Adrenal gland (tissue), 5 donors: ENCODE data around the gene SIGLEC7.

Experiments
- POLR2A ChIP-seq, 2 donors: fragments of 450-650 bp; IDR thresholded peaks; one replicate each; pipeline ENCODE4 v1.6.1; 2017; ENCODE audit warnings: antibody characterized with exemption in 2 of 2, mild to moderate bottlenecking in 2 of 2, moderate library complexity in 1 of 2
- TF ChIP-seq, protein P1 (sequence below), 6 experiments: fragments of 450-650 bp in 4 of 6; fragments of 200-600 bp in 2 of 6; sonication (generic) in 1 of 6; IDR thresholded peaks; 1 replicate in 5 of 6; 2 replicates in 1 of 6; pipeline versions ENCODE4 v1.5.1 to v1.8.0; 2016 to 2021; ENCODE audit warnings: antibody characterized with exemption in 6 of 6, mild to moderate bottlenecking in 2 of 6, moderate library complexity in 1 of 6
- donor health status: DM: no; HTN: no; CAD: no.

DNA sequence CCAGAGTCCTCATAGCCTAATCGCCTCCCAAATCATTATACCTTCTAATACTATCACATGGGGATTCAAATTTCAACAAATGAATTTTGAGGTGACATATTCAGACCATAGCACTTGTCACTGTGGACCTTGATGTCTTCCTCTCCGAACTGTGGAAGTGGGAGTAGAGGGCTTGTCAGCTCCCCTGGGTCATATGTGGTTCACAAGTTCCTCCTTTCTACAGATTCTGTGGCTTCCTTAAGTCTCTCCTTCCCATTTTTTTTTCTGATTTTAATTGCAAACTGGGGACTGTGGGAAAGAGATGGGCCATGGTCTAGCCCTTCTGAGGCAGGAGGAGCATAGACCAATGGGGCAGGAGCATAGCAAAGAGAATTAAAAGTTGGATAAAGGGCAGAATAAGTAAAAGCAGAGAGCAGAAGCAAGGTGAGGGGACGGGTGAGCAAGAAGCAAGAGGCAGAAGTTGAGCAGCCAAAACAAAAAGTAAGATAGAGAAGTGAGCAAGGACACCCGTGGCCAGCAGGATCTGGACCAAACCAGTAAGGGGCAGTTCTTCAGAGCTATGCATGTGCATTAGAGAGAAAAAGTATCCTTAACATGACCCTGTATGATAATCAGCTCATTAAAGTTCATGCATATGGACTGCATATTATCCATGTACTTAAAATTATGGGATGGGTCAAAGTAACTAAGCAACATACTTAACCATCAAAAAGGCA lies 2.6 kb upstream of the SIGLEC7 start:
- no peak for TF ChIP-seq POLR2A (IDR thresholded peaks at IDR 0.05)
- TF ChIP-seq, protein P1, sequence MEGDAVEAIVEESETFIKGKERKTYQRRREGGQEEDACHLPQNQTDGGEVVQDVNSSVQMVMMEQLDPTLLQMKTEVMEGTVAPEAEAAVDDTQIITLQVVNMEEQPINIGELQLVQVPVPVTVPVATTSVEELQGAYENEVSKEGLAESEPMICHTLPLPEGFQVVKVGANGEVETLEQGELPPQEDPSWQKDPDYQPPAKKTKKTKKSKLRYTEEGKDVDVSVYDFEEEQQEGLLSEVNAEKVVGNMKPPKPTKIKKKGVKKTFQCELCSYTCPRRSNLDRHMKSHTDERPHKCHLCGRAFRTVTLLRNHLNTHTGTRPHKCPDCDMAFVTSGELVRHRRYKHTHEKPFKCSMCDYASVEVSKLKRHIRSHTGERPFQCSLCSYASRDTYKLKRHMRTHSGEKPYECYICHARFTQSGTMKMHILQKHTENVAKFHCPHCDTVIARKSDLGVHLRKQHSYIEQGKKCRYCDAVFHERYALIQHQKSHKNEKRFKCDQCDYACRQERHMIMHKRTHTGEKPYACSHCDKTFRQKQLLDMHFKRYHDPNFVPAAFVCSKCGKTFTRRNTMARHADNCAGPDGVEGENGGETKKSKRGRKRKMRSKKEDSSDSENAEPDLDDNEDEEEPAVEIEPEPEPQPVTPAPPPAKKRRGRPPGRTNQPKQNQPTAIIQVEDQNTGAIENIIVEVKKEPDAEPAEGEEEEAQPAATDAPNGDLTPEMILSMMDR (IDR thresholded peaks at IDR 0.05), result no peak
